HG03025 (cell line): Measurements from ENCODE around the gene RASA3.

Source experiments
- ATAC-seq: cut with Tn5 transposase; IDR thresholded peaks from one replicate; pipeline ENCODE4 v1.9.1; 2021; ENCODE audit warnings: mild to moderate bottlenecking, moderate library complexity; ENCODE audit not compliant: unreplicated experiment, low FRiP score

RASA3 gene

DNA sequence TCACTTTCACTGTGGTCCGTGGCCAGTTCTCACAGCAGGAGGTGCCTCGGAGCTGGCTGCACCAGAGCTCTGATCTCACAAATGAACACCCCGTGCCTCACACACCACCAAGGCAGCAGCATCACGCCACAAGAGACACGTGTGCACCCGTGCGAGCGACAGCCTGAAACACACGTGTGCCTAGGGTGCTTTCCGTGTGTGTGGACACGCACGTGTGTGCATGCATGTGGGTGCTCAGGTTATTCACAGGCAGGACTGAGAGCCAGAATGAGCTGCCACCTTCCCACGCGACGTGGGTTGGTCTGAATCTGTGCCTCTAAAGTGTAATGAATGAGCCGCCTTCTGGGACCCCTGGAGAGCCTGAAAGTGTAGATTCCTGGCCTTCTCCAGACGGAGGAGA, 90.9 kb downstream of the RASA3 start:
- no peak for ATAC-seq

DNA sequence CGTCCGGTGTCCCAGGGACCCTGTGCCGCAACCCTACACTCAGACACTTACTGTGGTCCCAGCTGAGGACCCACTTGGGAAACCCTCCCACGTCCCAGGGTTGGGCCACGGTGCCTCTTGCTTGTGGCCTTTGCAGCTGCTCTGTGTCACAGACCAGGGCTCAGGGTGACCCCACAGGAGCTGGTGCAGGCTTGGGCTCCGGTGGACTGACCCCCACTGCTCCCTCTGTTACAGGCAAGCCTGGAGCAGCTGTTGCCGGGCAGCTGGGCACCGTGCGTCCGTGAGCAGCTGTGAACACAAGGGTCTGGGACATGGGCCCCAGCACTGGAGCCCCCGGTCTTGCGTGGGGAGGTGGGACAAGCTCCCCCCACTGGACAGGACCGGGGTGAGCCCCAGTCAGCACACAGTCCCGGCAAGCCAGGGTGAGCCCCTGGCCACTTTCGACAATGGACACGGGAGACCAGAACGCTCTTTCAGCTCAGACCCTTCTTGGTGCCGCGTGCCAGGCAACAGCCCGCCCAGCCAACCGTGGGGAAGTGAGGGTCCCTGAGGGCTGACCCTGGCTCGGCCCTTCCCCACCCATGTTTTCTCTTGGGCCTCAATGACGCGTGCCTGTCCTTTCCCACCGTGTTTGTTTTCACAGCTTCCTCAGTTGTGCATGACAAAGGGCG, 92.8 kb downstream of the RASA3 start:
- no peak for ATAC-seq

DNA sequence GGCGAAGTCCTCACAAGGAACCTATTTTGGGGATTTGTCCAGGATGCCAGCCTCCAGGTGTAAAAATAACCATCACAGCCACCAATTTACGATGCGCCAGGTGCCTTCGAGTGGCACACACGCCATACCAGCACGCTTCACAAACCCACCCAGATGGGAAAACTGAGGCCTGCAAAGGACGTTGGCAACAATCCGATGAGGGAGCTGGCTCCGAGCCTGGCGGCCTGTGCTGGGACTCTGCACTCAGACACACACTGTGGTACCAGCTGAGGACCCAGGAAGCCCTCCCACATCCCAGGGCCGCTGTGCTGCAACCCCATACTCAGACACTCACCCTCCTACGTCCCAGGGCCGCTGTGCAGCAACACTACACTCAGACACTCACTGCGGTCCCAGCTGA, 93.5 kb downstream of the RASA3 start:
- no peak for ATAC-seq

DNA sequence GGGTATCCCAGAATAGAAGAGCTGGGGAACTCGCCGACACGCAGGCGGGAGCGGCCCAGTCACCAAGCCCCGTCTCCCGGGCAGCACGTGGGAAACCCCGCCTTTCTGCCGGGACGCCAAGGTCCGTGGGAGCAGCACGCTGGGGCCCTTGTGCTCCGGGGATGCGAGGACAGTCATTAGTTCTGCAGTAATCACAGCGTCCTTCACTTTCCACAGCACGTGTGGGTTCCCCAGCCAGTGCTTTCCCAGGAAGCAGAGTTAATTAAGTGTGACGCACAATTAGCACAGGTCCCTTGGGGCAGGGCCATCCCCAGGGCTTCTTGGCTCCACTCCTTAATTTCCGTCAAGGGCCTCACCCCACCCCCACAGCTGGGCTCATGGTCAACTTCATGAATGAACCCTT, 94.2 kb downstream of the RASA3 start:
- no peak for ATAC-seq

DNA sequence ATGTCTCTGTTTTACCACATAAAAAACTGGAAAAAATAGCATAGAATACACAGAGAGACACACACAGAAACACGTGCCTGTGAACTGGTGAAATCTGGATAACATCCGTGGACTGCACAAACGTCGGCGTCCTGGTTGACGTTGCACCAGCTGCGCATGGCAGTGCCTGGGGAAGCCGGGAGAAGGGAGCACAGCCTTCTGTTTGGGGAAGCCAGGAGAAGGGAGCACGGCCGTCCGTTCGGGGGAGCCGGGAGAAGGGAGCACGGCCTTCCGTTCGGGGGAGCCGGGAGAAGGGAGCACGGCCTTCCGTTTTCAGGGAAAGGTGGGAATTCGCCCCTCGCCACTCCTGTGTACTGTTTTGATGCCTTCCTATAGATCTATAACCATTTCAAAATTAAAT, 94.7 kb downstream of the RASA3 start:
- ATAC-seq, result no peak

DNA sequence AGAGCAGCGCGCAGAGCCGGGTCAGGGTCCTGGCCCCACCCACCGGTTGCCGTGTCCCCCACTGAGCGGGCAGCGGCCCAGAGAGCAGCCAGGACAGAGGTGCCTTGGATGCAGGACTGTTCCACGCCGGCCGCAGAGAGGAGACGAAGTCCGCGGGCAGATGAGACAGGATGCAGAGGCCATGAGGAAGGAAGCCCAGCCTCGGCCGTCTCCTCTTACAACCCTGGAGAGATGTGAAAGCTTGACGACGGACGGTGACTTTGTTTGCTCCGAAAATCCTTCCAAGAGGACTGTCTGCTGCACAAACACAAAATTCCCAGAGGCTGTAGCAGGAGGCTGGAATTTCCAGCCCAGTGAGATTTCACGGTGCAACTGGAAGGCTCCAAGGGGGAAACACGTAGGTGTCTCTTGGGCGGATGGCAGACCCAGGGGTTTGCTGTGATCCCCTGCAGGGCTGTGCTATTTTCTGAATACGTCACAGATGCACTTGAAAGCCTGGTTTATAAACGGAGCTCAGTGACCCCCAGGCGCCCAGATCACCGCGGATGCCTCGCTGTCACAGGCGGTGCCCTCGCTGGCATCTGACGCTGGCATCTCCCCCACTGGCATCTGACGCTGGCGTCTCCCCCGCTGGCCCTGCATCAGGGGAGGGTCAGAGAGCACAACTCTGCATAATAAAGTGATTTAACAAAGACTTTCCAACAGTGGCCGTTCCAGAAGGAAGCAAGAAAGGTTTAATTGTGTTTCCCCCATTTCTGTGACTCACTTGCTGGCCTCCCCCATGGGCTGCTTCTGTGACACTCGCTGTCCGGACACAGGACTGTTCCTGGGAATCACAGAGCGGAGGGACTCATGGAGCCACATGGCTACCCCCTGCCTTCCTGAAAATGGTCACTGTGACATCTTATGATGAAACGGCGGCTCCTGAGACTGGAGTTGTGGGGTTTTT, 96.6 kb downstream of the RASA3 start:
- ATAC-seq, result no peak

DNA sequence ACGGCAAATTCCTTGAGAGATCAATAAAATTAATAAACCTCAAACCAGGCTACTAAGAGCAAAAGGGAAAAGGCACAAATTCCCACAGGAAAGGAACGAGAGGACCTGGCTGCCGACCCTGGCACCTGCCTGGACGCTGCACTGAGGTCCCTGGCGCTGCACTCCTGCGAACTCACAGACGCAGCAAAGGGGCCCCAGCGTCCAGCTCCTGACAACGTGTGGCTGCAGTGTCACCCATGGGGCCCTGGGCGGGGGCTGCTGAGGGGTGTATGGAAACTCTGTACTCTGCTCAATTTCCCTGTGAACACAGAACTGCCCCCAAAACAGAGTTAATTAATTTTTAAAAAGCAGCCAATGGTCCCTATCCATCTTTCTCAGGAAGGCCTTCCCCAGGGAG, 97.2 kb downstream of the RASA3 start:
- ATAC-seq, result no peak

DNA sequence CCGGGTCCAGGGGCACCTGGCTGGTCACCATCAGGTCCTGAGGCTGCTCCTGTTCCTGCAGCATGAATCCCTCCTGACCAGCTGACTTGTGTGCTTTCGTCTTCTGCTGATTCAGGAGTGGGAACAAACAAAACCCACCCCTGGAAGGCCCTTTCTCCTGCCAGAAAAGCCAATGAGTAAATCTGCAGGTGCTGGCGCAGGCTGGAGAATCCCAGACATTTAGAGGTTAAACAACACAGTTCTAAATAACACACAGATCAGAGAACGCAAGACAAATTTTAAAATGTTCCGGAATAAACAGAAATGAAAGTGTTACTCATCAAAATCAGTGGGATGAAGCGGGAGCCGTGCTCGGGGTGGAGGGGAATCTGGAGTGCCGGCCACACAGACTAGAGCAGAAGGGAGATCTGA, 97.9 kb downstream of the RASA3 start:
- ATAC-seq, result no peak

DNA sequence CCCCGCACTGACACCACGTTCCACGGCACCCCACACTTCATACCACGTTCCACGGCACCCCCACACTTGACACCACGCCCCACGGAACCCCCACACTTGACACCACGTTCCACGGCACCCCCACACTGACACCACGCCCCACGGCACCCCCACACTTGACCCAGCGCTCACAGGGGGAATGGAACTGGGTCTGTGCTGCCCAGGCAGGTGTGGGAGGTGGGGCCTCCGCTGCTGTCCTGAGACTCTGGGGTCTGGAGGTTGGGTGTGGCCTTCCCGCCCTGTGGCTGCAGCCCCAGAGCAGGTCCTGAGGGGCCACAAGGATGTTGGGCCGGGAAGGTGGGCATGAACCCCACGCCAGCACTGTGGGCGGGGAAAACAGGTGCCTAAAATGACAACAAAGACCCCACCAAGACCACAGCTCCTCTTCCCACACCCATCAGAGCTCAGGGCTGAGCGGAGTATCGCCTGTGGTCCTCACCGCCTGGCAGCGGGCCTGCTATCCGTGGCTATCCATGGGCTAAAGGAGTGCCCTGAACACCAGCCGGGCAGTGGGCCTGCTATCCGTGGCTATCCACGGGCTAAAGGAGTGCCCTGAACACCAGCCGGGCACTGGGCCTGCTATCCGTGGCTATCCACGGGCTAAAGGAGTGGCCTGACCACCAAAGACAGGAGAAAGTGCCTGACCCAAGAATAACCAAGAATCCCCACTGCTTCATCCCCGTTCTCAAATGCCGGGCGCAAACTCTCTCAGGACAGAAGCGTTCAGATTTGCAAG, 98.7 kb downstream of the RASA3 start:
- no peak for ATAC-seq

DNA sequence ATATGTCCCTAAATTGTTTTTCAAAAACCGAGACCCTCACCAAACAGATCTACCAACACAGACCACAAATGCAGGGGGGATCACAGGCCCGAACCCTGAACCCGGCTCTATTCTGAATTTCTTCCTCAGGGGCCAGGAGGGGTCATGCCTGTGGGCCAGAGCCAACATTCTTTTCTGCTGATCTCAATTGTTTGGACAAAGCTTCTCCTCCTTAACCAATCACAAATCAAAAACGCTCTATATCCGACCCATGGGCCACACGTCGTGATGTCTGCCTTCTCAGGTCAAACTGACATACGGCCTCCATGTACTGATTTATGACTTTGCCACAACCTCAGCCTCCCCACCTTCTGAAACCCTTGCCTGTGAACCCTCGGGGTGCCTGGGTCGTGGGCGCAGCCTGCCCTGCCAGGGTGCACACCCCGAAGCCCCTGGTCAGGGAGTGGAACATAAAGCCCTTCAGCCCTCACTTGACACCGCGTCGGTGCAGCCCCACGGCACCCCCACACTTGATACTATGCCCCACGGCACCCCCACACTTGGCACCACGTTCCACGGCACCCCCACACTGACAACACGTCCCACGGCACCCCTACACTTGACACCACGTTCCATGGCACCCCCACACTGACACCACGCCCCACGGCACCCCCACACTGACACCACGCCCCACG, 100.2 kb downstream of the RASA3 start:
- ATAC-seq, result no peak

DNA sequence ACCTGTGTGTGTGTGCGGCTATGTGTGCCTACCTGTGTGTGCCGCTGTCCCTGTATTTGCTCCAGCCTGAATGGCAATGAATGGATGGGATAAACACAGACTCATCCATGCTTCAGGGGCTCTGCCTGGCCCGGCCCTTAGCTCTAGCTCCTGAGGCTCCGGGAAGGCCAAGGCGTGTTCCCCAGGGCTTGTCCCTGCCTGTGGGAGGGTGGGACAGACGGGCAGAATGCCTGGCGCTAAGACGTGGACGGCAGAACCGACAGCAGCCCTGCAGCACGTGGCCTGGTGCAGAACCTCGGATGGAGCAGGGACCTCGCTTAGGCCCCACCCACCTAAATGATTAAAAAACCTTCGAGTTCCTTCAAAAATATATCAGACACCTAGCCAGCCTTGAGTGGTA, 100.8 kb downstream of the RASA3 start:
- no peak for ATAC-seq

DNA sequence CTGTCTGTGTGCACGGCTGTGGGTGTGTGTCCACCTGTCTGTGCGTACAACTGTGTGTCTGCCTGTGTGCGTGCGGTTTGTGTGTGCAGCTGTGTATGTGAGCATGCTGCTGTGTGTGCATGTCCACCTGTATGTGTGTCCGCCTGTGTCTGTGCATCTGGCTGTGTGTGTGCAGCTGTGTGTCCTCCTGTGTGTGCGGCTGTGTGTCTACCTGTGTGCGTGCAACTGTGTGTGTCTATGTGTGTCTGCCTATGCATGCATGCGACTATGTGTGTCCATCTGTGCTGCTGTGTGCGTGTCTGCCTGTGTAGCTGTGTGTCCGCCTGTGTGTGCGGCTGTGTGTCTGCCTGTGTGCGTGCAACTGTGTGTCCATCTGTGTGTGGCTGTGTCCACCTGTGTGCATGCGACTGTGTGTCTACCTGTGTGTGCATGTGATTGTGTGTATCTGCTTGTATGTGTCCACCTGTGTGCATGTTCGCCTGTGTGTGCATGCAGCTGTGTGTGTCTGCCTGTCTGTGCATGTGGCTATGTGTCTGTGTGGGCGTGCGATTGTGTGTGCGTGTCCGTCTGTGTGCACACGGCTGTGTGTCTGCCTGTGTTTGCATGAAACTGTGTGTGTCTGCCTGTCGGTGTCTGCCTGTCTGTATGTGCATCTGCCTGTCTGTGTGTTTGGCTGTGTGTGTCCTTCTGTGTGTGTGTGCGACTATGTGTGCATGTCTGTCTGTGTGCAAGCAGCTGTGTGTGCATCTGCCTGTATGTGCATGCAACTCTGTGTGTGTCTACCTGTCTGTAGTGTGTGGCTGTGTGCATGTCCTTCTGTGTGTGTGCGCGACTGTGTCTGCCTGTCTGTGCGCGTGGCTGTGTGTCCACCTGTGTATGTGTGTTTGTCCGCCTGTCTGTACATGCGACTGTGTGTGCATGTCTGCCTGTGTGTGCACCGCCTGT, 101.5 kb downstream of the RASA3 start:
- ATAC-seq, result no peak

DNA sequence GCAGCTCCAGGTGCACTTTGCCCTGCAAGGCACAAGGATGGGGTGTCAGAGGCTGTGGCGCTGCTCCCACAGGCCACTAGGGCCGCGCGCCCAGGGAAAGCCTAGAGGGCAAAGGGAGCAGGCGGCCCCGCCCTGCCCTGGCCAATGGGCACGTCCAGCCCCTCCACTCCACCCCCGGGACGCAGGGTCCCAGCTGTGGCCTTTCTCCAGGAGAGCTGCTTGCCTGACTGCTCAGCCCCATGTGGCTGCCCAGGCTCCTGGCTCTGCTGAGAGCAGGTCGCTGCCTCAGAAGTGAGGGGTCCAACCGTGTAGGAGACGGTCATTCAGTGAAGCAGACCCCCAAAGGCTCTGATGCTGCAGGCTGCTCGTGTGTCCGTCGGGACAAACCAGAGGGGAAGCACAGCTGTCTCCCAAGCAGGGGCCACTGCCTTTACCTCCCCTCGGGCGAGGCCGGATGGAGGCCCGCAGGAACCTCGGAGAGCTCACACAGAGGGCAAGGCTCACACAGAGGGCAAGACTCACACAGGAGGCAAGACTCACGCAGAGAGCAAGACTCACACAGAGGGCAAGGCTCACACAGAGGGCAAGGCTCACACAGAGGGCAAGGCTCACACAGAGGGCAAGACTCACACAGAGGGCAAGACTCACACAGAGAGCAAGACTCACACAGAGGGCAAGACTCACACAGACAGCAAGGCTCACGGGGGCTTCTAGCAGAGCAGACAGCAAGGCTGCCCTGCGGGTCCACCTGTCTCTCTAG, 102.4 kb downstream of the RASA3 start:
- ATAC-seq, result no peak

DNA sequence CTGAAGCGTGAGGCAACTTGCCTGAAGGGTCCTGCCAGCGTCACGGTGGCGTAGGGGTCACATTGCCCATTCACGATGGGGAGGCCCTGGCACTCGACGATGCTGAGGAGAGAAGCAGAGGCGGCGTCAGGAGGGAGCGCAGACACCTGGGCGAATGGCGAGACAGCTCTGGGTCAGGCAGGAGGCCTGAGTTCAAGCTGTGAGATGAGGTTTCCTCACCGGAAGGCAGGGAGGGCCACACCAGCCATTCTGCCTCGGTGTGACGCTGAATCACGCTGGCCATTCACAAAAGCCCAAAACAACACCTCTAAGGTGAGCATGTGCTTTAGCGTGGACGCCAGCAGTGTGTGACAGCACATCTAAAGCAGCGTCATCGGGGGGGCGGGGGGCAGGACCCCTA, 104.6 kb downstream of the RASA3 start:
- no peak for ATAC-seq

DNA sequence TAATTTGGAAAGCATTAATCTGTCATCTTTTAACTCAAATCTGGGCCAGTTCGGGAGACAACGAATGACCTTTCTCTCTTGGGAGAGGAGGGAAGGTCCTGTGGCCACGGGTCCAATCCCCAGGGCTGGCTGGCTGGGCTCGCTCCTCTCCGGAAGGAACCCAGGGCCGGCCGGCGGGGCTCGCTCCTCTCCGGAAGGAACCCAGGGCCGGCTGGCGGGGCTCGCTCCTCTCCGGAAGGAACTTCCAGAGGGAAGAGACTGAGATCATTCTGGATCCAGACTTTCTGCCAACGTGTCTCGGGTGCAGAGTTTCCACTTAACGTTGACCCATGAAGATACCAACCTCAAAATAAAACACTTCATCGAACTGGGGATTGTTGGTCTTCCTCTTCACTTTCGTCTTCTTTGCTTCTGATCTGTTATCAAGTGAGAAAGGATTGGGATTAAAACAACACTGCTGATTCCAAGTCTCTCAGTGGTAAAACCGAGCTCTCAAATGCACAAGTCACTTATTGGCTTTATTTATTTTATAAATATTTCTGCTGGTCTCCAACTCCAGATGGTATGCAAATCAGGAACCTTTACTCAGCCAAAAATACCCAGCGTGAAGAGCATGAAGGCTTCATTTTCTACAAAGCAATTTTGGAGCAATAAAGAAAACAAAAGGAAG, 105.2 kb downstream of the RASA3 start:
- no peak for ATAC-seq

DNA sequence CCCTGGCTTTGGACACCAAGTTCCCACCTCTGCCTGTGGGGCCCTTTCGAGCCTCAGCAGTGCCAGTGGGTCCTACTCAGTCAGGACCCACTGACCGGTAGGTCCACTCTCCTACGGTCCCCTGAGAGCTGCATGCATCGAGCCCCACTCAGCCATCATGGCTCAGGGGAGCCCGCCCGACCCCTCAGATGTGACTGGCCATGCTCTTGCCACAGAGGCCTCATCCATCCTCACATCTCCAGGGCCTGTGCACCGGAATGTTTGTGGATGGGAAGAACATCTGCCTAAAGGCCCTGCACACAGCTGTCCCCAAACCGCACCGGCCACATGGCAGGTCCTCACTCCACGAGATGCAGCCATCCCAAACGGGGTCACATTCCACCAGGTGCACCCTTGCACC, 105.9 kb downstream of the RASA3 start:
- no peak for ATAC-seq

DNA sequence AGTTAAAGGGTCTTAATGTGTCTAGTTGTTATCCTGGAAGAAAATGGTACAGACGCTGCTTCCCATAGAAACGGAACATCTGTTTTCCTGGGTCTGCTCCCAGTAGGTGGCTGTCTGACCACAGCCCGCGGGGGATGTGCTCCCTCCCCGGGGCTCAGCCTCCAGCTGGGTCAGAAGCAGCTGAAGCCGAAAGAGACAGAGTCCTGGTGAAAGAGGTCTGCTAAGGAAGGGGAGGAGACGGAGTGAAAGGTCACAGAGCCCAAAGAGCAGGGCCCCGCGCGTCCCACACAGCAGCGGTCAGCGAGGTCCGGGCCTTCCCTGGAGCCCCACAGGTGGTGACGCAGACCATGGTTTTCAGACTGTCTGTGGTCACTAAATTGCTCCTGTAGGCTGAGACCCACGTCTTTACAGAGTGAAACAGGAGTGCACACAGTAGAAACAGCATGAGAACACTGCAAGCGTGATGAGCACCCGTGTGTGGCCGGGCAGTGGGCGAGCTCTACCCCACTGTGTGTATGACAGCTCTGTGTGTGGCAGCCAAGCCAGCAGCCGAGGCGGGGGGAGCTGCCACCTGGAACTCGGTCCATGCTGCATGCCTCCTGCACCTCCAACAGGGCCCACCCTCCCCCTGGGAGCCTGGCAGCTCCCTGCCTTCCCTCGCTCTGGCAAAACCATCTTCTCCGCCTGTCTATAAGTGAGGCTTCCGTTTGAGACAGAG, 106.5 kb downstream of the RASA3 start:
- ATAC-seq, result peak; percentile 32

DNA sequence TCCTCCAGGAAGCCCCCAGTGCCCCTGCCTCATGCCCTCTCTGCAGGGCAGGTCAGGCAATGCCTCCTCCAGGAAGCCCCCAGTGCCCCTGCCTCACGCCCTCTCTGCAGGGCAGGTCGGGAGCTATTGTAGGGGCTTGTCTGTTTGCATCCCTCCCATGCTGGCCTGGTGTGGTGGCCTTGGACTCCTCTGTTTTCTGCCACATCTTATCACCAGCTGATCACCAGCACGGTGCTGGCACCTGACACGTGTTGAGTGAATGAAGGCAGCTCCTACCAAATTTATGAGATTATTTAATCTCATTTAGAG, 107.1 kb downstream of the RASA3 start:
- no peak for ATAC-seq
